Islet of Langerhans (tissue), 1 donor: ENCODE measurements around the gene PRDM2.
"Not testable (repeated sequence)": the region's sequence is repeated elsewhere in the genome, so short reads cannot be mapped to it uniquely, and the experiment has no call there.

Experiments used
- FAIRE-seq: peaks from one replicate; lab custom pipeline; 2011; peaks lifted over from hg19 to GRCh38; lab: Jason Lieb, UNC

Gene PRDM2, protein sequence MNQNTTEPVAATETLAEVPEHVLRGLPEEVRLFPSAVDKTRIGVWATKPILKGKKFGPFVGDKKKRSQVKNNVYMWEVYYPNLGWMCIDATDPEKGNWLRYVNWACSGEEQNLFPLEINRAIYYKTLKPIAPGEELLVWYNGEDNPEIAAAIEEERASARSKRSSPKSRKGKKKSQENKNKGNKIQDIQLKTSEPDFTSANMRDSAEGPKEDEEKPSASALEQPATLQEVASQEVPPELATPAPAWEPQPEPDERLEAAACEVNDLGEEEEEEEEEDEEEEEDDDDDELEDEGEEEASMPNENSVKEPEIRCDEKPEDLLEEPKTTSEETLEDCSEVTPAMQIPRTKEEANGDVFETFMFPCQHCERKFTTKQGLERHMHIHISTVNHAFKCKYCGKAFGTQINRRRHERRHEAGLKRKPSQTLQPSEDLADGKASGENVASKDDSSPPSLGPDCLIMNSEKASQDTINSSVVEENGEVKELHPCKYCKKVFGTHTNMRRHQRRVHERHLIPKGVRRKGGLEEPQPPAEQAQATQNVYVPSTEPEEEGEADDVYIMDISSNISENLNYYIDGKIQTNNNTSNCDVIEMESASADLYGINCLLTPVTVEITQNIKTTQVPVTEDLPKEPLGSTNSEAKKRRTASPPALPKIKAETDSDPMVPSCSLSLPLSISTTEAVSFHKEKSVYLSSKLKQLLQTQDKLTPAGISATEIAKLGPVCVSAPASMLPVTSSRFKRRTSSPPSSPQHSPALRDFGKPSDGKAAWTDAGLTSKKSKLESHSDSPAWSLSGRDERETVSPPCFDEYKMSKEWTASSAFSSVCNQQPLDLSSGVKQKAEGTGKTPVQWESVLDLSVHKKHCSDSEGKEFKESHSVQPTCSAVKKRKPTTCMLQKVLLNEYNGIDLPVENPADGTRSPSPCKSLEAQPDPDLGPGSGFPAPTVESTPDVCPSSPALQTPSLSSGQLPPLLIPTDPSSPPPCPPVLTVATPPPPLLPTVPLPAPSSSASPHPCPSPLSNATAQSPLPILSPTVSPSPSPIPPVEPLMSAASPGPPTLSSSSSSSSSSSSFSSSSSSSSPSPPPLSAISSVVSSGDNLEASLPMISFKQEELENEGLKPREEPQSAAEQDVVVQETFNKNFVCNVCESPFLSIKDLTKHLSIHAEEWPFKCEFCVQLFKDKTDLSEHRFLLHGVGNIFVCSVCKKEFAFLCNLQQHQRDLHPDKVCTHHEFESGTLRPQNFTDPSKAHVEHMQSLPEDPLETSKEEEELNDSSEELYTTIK (N-terminal part only)

DNA sequence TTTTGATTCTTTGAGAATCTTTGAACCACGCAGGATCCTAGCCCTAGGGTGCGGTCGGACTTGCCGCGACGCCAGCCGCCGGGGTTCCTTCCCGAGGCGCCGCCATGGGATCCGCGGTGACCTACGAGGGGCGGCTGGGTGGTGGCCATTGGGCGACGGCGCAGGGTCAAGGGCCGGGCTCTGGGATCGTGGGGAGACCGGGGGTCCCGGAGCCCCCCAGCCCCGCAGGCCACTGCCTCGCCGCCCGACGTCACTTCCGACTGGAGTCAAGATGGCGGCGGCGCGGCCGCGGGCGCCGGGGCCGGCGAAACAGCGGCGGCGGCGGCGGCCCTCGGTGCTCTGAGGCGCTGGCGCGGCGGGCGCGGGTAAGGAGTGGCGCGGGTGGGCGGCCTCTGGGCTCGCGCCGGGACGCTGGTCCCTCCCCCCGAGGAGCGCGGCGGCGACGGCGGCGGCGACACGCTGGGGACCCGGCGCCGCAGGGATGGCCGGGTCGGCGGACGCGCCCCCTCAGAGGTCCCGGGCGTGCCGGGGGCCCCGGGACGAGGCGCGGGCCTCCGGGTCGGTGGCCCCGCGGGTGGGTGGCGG is at the start of gene PRDM2:
Gene PRDM2, plus strand, starts transcription at position 253 of the 585 bp plus-strand sequence. CDS start 15,418 bp downstream, outside the sequence.
- FAIRE-seq = no peak

DNA sequence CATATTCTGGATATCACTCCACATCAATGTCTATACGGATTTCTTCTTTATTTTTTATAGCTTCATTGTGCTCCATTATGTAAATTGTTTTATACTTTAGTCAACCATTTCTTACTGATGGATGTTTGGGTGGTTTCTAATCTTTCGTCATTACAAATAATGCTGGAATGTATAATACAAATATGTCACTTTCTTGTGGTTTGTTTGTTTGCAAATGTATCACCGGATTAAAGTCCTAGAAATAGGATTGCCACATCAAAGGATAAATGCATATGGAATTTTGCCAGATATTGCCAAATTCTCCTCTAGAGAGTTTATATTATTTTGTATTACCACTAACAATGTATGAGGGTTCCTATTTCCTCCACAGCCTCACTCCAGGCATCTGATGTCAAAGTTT is 48.7 kb upstream of the PRDM2 start:
- FAIRE-seq = no peak

DNA sequence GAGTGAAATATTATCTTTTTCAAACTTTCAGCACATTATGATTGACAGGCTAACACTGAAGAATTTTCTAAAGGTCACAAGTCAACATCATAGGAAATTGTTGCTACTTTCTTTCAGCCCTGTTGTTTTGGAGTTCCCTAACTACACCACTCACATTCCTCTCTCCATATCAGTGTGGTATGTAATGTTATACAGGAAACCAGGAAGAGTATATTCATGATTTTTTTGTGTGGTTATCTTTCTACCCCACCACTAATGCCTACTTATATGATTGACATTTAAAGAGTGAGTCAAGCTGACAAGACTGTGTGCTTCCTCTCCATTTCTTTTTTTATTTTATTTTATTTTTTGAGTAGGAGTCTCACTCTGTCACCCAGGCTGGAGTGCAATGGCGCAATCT is 47.8 kb upstream of the PRDM2 start:
- FAIRE-seq = no peak

DNA sequence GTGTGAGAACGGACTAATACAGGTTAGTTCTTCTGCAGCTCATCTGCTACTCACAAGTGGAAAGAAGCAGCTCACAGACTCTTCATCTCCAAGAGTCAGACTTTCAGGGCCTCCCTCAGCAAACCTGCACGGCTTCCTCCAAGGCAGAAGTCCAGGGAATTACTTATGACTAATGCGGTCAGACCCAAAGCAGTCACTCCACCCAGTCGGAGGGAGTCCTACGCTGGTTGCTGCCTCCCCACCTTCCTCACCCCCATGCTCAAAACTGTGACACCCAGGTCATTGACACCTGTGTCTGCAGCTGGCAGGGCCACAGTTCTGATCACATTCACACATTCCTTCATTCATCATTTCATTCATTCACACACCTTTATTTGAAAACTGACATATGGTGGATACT is 38.4 kb upstream of the PRDM2 start:
- FAIRE-seq = no peak

DNA sequence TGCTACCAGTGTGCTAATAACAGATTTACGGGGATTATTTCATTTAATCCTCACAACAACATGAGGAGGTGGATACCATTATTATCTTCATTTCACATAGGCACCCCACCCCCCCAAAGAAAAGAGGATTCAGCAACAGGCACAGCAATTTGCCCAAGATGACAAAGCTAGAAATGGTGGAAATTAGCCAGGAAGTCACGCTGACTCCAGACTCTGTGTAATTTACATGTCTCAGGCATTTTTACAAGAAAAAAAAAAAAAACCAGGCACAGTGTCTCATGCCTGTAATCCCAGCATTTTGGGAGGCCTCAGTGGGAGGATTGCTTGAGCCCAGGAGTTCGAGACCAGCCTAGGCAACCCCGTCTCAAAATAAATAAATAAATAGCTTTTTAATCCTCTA is 37.5 kb upstream of the PRDM2 start:
- no peak for FAIRE-seq

DNA sequence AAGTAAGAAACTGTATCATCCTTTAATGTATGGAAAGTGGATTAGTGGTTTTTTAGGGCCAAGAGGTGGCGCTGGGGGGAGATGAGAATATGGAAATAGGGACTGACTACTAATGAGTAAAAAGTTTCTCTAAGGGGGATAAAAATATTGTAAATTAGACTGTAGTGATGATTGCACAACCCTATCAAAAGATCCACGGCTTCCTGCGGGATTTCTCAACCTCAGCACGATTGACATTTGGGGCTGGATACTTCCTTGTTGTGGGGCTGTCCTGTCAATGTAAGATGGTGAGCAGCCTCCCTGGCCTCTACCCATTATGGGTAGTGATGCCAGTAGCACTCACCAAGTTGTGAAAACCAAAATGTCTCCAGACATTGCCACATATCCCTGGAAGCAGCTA is 36.0 kb upstream of the PRDM2 start:
- no peak for FAIRE-seq

DNA sequence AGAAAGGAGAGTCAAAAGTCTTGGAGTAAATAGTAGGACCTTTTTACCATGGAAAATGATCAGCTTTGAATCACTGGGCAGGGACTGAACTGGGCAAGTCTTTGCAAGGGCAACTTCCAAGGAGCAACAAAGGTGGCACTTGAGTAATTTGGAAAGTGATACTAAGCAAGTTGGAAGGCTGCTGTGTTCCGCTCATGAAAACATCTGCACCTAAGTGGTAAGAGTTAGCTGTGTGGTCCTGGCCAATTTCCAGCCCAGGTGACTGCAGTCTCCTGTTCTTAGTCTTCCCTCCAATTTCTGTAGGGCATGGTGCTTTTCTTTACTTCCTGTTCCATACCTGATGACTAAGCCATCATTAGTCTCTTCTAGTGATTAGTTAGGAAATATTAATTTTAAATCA is 35.5 kb upstream of the PRDM2 start:
- FAIRE-seq = no peak

DNA sequence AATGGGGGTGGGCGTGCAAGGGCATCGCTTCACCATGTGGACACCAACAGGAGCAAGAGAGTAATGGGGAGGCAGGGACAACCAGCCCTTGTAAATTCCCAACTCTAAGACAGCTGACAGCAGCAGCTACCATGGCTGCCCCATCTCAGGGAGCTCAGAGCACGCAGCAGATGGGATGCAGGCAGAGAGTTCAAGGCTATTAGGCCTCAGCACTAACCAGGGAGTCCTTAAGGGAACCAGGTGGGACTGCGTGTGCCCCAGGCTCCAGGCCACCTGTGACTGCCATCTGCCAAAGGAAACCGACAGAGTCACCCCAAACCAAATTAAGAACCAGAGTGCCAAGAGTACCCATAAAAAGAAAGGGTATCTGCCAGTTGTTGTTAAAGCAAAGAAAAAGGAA is 33.7 kb upstream of the PRDM2 start:
- no peak for FAIRE-seq

DNA sequence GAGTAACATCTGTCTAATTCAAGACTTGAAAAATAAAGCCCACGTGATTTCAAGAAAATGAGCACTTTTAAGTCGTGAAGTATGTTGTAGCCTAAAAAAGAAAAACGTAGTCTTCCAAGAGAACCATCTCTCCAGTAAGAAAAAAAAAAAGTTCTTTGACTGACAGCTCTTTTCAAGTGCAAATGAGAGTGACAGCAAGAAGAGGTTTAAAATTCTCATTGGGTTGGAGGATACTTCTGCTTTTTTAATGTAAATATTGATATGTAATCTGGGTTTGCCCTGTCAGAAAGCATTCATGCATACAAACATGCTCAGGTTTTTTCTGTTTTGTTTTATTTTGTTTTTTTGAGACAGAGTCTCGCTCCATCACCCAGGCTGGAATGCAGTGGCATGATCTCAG is 32.3 kb upstream of the PRDM2 start:
- FAIRE-seq = no peak

DNA sequence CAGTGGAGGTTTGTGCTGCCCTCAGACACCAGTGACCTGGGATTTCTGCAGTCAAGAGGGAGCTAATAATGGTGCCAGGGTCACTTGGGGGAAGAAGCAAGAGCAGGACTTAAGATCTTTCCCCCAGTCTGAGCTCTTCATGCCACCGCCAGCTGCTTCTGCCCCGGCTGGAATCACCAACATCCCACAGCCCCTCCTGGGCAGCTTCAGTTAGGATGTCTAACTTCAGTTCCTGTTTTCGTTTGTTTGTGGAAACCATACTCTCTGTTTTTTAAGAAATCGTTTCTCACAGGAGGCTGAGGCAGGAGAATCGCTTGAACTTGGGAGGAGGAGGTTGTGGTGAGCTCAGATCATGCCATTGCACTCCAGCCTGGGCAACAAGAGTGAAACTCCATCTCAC is 25.6 kb upstream of the PRDM2 start:
- no peak for FAIRE-seq

DNA sequence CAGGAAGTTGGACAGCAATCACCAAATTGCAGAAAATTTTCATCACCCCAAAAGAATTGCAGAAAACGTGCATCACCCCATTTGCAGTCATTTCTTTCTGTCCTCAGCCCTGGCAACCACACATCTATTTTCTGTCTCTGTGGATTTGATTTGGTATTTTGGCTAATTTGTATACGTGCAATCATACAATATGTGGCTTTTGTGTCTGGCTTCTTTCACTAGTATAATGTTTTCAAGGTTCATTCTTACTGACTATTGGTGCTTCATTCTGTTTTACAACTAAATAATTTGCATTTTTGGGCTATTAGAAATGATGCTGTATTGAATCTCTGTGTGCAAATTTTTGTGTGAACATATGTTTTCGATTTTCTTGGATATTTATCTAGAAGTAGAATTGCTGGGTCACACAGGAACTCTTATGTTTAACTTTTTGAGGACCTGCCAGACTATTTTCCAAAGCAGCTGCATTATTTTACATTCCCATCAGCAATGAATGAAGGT is 24.8 kb upstream of the PRDM2 start:
- no peak for FAIRE-seq

DNA sequence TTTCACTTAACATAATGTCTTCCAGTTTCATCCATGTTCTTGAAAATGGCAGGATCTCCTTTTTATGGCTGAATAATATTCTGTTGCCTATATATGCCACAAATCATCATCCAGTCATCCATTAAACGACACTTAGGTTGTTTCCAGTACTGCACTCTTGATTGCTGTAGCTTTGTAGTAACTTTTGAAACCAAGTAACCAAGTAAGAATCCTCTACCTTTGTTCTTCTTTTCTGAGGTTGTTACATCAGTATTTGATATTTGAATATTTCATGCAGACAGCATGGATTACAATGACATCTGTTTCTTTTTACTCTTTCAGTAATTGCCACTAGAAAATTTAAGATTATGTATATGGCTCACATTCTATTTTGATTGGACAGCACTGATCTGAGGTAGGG is 22.1 kb upstream of the PRDM2 start:
- FAIRE-seq = no peak

DNA sequence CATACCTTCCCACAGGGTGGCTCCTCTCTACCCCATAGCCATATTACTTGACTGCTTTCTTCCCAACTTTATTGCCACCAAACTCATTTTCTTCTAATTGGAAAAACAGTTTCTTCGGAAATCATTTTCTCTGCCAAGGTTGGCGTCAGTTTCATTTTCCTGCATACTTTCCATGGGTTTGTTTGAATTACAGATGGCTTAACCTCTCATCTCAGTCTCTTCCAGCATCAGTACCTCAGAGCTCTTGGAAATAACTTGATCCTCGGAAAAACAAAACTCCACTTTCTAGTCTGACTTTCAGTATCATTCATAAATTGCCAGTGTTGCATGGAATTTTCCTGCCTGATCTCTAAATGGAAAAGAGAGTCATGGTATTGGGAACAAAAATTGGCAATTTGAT is 20.3 kb upstream of the PRDM2 start:
- no peak for FAIRE-seq

DNA sequence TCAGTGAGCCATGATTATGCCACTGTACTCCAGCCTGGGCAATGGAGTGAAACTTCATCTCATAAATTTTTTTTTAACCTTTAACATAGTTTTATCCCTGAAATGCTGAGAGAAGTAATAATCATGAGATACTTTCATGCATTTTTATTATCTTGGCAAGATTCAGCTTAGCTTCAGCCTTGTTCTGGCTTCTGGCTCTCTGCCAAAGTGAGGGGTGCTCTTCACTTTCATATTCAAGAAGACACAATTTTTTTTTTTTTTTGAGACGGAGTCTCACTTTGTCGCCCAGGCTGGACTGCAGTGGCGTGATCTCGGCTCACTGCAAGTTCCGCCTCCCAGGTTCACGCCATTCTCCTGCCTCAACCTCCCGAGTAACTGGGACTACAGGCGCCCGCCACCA is 19.4 kb upstream of the PRDM2 start:
- not testable (repeated sequence) for FAIRE-seq

DNA sequence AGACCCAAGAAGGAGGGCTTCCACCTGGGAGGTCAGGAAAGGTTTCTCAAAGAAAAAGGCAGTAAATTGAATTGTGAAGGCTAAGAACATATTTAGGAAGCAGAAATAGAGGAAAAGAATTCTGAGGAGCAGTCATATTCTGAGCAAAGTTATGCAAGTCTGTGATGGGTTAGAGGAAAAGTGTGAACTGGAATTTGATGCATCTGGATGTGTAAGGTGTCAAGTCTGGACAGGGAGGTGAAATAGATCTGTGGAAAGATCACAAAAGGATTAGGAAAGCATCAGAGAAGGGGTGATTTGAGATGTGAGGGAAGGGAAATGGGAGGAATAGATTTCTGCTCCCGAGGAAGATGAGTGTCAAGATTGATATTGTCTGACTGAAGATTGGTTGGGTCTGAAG is 18.1 kb upstream of the PRDM2 start:
- FAIRE-seq = no peak

DNA sequence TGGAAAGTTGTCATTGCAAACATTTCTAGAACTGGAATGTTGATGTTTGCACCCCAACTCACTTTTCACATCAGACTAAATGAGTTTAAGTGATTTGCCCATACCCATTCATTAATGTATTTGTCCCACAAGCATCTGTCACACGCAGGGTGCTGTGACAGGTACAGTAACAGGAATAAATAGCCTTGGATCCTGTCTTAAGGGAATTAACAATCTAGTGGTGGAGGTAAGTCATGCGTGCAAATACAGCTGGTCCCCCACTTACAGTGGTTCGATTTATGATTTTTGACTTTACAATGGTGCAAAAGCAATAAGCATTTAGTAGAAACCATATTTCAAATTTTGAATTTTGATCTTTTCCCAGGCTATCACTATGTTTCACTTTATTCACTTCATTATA is 17.5 kb upstream of the PRDM2 start:
- FAIRE-seq = no peak

DNA sequence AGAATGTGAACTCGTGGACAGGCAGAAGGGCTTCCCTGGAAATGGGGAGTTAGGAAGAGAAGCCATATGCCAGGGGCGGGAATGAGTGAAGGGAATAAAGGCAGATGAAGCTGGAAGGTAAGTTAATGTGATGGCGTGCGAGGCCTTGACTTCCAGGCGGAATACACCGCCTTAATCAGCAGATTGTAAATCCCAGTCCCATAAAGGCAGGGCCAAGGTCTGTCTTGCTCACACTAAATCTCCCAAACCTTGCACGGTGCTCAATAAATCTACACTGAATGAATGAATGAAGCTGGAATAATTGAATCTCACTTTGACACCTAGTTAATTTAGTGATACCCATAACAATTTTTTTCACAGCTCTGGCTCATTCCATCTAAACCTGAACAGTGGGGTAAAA is 16.8 kb upstream of the PRDM2 start:
- no peak for FAIRE-seq

DNA sequence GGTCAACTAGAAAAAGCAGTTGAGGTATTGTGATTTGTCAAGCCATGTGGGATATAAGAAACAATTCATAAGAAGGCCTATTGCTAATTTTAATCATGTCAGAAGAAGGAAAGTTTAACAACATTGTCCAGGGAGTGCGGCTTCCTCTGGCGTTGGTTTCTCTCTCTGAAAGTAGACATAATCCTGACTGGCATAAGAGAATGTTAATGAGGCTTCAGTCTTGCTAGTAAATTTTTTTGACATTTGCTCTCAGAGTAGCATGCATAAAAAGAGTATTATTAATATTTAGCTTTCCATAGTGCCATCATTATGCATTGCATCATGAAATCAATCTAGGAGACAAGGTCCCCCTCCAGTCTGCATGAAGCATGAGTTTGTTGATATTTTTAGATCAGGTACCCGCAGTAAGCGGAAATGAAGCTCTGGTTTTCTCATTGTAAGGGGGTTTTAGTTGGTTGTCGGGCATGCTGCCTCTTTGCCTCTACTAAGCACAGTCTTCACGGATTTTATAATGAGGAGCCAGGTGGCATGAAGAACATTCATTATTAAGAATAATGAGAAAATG is 12.8 kb upstream of the PRDM2 start:
- FAIRE-seq = no peak

DNA sequence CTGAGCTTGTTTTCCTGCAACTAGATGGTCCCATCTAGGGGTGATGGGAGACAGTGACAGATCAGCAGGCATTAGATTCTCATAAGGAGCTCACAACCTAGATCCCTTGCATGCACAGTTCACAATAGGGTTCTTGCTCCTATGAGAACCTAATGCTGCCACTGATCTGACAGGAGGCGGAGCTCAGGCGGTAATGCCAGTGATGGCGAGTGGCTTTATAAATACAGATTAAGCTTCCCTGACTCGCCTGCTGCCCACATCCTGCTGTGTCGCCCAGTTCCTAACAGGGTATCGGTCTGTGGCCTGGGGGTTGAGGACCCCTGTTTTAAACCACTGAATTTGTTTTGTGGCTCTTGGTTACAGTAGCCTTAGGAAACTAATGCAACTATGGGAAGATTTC is 6.9 kb upstream of the PRDM2 start:
- FAIRE-seq = not testable (repeated sequence)

DNA sequence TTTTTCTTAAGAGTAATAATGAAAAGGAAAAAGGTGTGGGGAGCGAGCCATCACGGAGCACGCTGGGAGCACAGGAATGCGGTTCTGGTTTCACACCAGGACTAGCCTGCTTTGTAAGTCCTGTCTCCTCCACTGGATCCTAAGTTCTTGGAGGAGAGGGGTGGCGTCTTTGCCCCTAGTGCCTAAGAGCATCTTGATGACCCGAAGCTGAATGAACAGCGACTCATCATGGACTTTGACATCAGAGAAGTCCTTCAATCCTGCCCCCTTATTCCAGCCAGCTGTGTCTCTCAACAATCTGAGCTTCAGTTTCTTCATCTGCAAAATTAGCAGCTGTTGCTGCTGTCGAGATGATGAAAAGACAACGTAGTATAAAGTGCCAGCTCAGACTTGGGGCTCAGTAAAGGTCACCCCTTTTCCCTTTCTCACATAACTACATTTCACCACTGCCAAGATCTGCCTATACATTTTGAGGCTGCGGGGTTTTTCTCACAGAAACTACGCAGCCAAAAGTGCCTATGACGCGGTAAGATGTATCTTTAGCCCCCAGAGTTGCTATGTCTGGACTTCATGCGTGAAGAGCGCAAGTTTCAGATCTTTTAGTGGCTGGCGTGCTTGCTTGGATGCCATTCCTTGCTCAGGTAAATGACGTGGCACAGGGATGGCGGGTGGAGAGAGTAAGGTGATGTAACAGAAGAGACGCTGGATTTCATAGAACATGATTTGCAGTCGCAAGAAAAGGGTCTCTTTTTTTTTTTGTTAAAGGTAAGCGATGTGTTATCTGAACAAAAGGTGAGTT is 4.9 kb upstream of the PRDM2 start:
- no peak for FAIRE-seq

DNA sequence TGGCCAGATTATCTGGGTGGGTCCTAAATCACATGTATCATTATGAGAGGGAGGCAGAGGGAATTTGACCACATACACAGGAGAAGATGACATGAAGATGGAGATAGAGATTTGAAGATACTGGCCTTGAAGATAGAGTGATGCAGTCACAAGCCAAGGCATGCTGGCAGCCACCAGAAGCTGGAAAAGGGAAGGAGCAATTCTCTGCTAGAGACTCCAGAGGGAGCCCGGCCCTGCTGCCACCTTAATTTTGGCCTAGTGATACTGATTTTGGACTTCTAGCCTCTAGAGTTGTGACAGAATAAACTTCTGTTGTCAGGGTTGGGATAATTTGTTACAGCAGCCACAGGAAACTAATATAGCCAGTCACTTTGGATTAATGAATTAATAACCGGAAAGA is 2.2 kb upstream of the PRDM2 start:
- no peak for FAIRE-seq
